Brain microvascular endothelial cell (primary cell): ENCODE measurements around the gene SFXN5.

Source experiments
- DNase-seq: peaks from one replicate; pipeline ENCODE4 v3.0.0-alpha.2; 2020
- H3K27ac ChIP-seq: fragments of 250-450 bp; sonication (Bioruptor Pico); 2 replicates; pipeline ENCODE4 v1.5.1; 2020; ENCODE audit warnings: mild to moderate bottlenecking, moderate library complexity
- H3K27me3 ChIP-seq: fragments of 250-450 bp; sonication (Bioruptor Pico); replicated peaks from 2 replicates; pipeline ENCODE4 v1.5.1; 2020; ENCODE audit warnings: mild to moderate bottlenecking
- H3K36me3 ChIP-seq: fragments of 250-450 bp; sonication (Bioruptor Pico); replicated peaks from 2 replicates; pipeline ENCODE4 v1.5.1; 2020; ENCODE audit warnings: mild to moderate bottlenecking
- H3K4me3 ChIP-seq: 2 replicates; pipeline ENCODE4 v1.5.1; 2011; ENCODE audit warnings: low read depth, mild to moderate bottlenecking, control low read depth, low read length, moderate library complexity
- in situ Hi-C: cut with HindIII; loops from 2 replicates; pipeline ENCODE4 v1.10.0; 2017; ENCODE audit warnings: low sequenced_read_pairs, low pct_ligation_motif_present
- TF ChIP-seq, protein P1 (sequence below): IDR thresholded peaks from 2 replicates; pipeline ENCODE4 v1.5.1; 2011; ENCODE audit warnings: low read depth, mild to moderate bottlenecking, moderate library complexity, low read length, control low read depth, inconsistent platforms; ENCODE audit errors: missing control alignments

The SFXN5 gene

DNA sequence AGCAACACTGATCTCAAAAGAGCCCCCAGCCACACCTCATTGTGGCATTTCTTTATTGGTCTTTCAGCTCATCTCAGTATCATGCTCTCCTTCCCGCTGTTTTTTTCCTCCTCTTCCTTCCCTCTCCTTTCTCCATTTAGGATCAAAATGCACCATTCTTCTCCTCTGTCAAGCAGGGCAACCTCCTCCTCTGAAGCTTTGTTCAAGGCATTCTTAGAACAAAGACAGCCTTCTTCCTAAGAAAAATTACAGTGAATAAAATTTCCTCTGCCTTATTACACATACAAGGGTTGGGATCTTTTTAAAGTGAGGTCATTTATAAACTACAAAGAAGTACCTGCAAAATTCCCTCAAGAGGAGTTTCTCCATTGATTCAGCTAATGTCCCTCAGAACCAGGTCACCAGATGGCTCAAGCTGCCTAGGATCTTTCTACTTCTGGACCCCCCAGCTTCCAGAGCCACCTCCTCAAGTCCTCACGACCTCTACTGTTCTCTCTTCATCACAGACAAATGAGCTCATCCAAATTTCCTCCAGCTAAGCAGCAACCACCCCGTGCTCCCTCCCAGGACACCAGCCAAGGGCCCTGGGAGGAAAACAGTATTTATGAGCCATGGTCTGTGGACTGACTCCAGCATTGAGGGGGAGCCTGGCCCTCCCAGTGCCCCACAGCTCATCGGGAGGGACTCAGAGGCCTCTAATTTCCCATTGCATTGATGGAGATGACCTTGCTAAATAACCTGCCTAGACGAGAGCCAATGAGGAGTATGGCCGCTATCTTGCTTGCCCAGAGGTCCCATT, 18.0 kb downstream of the SFXN5 start:
- TF ChIP-seq, protein P1, sequence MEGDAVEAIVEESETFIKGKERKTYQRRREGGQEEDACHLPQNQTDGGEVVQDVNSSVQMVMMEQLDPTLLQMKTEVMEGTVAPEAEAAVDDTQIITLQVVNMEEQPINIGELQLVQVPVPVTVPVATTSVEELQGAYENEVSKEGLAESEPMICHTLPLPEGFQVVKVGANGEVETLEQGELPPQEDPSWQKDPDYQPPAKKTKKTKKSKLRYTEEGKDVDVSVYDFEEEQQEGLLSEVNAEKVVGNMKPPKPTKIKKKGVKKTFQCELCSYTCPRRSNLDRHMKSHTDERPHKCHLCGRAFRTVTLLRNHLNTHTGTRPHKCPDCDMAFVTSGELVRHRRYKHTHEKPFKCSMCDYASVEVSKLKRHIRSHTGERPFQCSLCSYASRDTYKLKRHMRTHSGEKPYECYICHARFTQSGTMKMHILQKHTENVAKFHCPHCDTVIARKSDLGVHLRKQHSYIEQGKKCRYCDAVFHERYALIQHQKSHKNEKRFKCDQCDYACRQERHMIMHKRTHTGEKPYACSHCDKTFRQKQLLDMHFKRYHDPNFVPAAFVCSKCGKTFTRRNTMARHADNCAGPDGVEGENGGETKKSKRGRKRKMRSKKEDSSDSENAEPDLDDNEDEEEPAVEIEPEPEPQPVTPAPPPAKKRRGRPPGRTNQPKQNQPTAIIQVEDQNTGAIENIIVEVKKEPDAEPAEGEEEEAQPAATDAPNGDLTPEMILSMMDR = no peak
- no peak overlapping the region for H3K4me3 ChIP-seq
- no peak for DNase-seq
- H3K27me3 ChIP-seq = no peaks in the 10 kb centered on the region
- no peak overlapping the region for H3K27ac ChIP-seq
- in situ Hi-C loops = no loop called here
- no peaks in the 10 kb centered on the region for H3K36me3 ChIP-seq

DNA sequence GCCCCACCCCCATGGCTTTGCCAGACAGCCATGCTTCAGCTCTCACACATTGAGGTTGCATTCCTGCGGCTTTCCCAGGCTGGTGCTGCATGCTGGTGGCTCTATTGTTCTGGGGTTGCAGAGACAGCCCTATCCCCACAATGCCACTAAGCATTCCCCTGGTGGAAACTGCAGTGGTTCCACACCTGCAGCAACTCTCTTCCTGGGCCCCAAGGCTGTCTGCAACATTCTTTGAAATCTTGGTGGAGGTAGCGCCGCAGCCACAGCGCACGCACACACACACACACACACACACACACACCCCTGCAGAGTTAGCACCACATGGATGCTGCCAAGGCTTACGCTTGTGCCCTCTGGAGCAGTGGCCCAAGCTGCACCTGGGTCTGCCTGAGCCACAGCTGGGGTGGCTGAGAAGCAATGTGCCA, 21.4 kb downstream of the SFXN5 start:
- Histone ChIP-seq H3K4me3 (no peak overlapping the region), H3K36me3 (no peaks in the 10 kb centered on the region), H3K27me3 (no peaks in the 10 kb centered on the region), H3K27ac (no peak overlapping the region)
- in situ Hi-C loops = no loop called here
- no peak for DNase-seq
- TF ChIP-seq, protein P1 = no peak

DNA sequence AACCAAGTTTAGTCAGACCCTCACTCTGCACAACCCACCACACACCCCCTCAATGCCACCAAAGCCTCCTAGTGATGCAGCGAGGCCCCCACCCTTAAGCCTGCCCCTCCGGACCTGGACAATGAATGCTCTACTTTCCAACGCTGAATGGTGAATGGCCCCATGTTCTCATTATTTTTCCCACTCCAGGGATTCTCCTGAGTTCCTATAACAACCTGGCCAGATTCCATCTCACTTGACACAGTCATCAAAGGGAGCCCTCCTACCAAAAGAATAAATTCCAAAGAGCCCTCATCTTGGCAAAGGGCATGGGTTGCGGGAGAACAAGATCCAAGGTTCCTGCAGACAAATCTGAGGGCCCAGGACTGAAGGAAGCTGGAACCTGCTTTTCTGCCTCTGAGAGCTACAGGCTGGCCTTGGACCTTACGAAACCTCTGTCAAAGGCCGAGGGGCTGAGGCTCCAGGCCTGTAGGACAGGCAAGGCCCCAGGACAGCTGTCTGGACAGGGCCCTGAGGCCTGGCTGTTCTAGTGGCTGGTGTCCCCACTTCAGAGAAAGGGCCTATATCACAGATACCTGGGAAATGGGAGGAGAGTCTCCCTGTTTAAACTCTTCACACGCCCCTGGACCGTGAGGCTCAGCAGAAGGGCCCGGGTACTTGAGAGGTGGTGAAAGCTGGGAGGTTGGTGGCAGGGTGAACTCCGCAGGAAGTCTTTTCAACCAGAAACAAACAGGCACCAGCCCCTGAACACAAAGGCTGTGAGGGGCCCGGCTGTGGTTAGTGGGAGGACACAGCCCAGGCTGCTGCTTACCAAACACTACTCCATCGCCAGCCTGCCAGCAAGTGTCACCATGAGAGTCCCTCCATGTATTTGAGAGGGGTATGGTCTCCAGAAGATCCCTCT, 27.3 kb downstream of the SFXN5 start:
- TF ChIP-seq, protein P1 = no peak
- DNase-seq = no peak
- Histone ChIP-seq H3K27ac (no peak overlapping the region), H3K36me3 (no peaks in the 10 kb centered on the region), H3K4me3 (no peak overlapping the region), H3K27me3 (no peaks in the 10 kb centered on the region)
- in situ Hi-C loops = no loop called here

DNA sequence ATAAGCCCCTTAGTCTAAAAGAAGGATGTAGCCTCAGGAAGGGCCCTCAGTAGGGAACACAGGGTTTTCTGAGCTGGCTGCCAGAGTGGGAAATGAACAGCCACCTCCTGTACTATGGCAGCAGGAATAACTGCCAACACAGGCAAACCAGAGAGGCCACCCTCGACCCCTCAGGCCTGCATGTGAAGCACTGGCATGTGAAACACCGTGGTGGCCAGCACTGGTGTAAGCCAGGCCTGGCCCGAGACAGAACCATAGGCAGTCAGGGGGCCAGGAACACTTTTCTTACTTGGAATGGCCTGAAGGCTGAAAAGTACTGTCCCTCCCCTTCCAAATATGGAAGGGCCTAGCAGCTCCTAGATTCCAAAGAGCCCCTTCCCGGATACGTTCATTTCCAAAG, 28.2 kb downstream of the SFXN5 start:
- in situ Hi-C loops = no loop called here

DNA sequence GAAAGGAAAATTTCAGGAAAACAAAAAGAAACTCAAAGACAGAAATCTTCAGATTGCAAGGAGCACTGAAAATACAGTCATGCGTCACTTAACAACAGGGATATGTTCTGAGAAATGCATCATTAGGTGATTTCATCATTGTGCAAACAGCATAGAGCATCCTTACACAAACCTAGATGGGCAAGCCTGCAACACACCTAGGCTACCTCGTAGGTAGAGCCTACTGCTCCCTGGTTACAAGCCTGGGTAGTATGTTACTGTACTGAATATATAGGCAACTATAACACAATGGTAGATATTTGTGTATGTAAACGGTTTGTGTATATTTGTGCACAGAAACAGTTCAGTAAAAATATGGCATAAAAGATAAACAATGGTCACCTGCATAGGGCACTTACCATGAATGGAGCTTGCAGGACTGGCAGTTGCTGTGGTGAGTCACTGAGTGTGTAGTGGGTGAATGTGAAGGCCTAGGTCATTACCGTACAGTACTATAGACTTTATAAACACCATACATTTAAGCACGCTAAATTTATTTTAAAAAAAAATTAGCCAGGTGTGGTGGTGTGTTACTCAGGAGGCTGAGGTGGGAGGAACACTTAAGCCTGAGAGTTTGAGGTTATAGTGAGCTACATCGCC, 33.4 kb downstream of the SFXN5 start:
- in situ Hi-C loops = no loop called here
- DNase-seq = no peak
- Histone ChIP-seq H3K36me3 (no peaks in the 10 kb centered on the region), H3K27ac (no peak overlapping the region), H3K27me3 (no peaks in the 10 kb centered on the region), H3K4me3 (no peak overlapping the region)
- TF ChIP-seq, protein P1 = no peak

More for the DNA sequence above, 28.2 kb downstream of the SFXN5 start:
- no peak for DNase-seq
- TF ChIP-seq, protein P1 = no peak
- Histone ChIP-seq H3K36me3 (no peaks in the 10 kb centered on the region), H3K4me3 (no peak overlapping the region), H3K27ac (no peak overlapping the region), H3K27me3 (no peaks in the 10 kb centered on the region)
